Upper lobe of left lung (tissue), 6 donors: Measurements from ENCODE around the gene LRRK1. TPM values are rescaled to one million over a fixed set of nuclear protein-coding genes. Genes with fewer than 3 reads are reported as not detected.
A peak's percentile ranks its signal among the peaks of the same experiment; 100 is the strongest.

ENCODE experiments used
- ATAC-seq, 2 donors: fragments of 200-7000 bp; cut with Tn5 transposase; one replicate each; pipeline ENCODE4 v1.9.1; 2022; ENCODE audit warnings: mild to moderate bottlenecking in 2 of 2, moderate library complexity in 2 of 2; ENCODE audit not compliant: low FRiP score in 2 of 2
- DNase-seq, 2 donors: peaks; one replicate each; pipeline ENCODE4 v3.0.0-alpha.2; 2019 to 2020
- H3K27ac ChIP-seq, 4 donors: fragments of 200-600 bp; sonication (generic); one replicate each; pipeline ENCODE4 v1.5.1; 2016 to 2019
- H3K27me3 ChIP-seq, 4 donors: fragments of 200-600 bp; sonication (generic); one replicate each; pipeline ENCODE4 v1.5.1; 2017 to 2019
- H3K36me3 ChIP-seq, 4 donors: fragments of 200-600 bp; sonication (generic); one replicate each; pipeline ENCODE4 v1.5.1; 2016 to 2019
- H3K4me1 ChIP-seq, 4 donors: fragments of 200-600 bp; sonication (generic); one replicate each; pipeline ENCODE4 v1.5.1; 2018 to 2019
- H3K4me3 ChIP-seq, 4 donors: fragments of 200-600 bp; sonication (generic); one replicate each; pipeline ENCODE4 v1.5.1; 2017 to 2019; ENCODE audit warnings: mild to moderate bottlenecking in 2 of 4, moderate library complexity in 1 of 4
- H3K9me3 ChIP-seq, 4 donors: fragments of 200-600 bp; sonication (generic); one replicate each; pipeline ENCODE4 v1.5.1; 2018 to 2019
- CTCF ChIP-seq, 6 experiments: fragments of 450-650 bp in 4 of 6; fragments of 200-600 bp in 2 of 6; sonication (generic) in 2 of 6; IDR thresholded peaks; one replicate each; pipeline ENCODE4 v1.5.1; 2016 to 2019; ENCODE audit warnings: antibody characterized with exemption in 6 of 6
- EP300 ChIP-seq, 4 donors: sonication (generic); formaldehyde crosslinking; IDR thresholded peaks; one replicate each; pipeline ENCODE4 v1.5.1; 2017; ENCODE audit warnings: antibody characterized with exemption in 4 of 4, control low read depth in 2 of 4
- POLR2A ChIP-seq, 4 donors: fragments of 450-650 bp; IDR thresholded peaks; one replicate each; pipeline ENCODE4 v1.5.1; 2016 to 2017; ENCODE audit warnings: antibody characterized with exemption in 4 of 4, mild to moderate bottlenecking in 2 of 4
- POLR2AphosphoS5 ChIP-seq, 2 donors: sonication (generic); formaldehyde crosslinking; IDR thresholded peaks; one replicate each; pipeline ENCODE4 v1.5.1; 2017; ENCODE audit warnings: antibody characterized with exemption in 2 of 2
- WGBS, 2 donors: methylation state at CpG; one replicate each; pipeline ENCODE4 v1.1.5; 2017 to 2018; 5-methylcytosine and 5-hydroxymethylcytosine counted together
- total RNA-seq, 6 donors: library from RNA; depleted of rRNA in 4 of 6; stranded (reverse); fragments of >200 nt in 4 of 6; gene quantifications; one replicate each; pipeline versions ENCODE4 v1.1.0 to v1.2.1, GENCODE V29; 2016 to 2021
- donor health status: DM: no; HTN: no; CAD: no; lungs with moderate emphysema.
- donor health status: DM: no; HTN: yes; CAD: no; lungs with severe emphysema.

LRRK1 gene
- total RNA-seq, 6 donors from 2014 or later = 15.0 to 47.1 (median 31.2) TPM

- Histone ChIP-seq H3K4me3 (no peak overlapping the region), H3K9me3 (no peaks in the 10 kb centered on the region), H3K4me1 (peaks cover 25 to 36% (median 25%) of the 10 kb centered on the region in 4 donors), H3K27me3 (no peaks in the 10 kb centered on the region), H3K36me3 (peaks cover 0 to 4% (median 2%) of the 10 kb centered on the region in 4 donors), H3K27ac (no peak overlapping the region)
- ATAC-seq = no peak
- TF ChIP-seq CTCF (IDR thresholded peaks at IDR 0.05) = no peak
- no peak for TF ChIP-seq POLR2AphosphoS5 (IDR thresholded peaks at IDR 0.05)
- TF ChIP-seq EP300 (IDR thresholded peaks at IDR 0.05) = no peak
- TF ChIP-seq POLR2A (IDR thresholded peaks at IDR 0.05) = no peak
- DNase-seq = no peak
- WGBS, 2 donors = 81 to 92% methylated on average over 8 to 11 of the region's 11 CpGs
Observed at GRCh38 chr15:101022306-101022705, 103.1 kb downstream of the LRRK1 start.

- Histone ChIP-seq H3K36me3 (peaks cover 0 to 9% (median 2%) of the 10 kb centered on the region in 4 donors), H3K4me3 (no peak overlapping the region), H3K27ac (no peak overlapping the region), H3K4me1 (peaks cover 23 to 36% (median 26%) of the 10 kb centered on the region in 4 donors), H3K27me3 (no peaks in the 10 kb centered on the region), H3K9me3 (no peaks in the 10 kb centered on the region)
- 92 to 98% methylated on average over 3 of the region's 3 CpGs for WGBS, 2 donors
- DNase-seq (no peak), ATAC-seq (no peak)
- TF ChIP-seq POLR2AphosphoS5 (IDR thresholded peaks at IDR 0.05) = no peak
- no peak for TF ChIP-seq CTCF (IDR thresholded peaks at IDR 0.05)
- no peak for TF ChIP-seq EP300 (IDR thresholded peaks at IDR 0.05)
- TF ChIP-seq POLR2A (IDR thresholded peaks at IDR 0.05) = no peak
Observed at GRCh38 chr15:101022876-101023275, 103.7 kb downstream of the LRRK1 start.

- no peak for ATAC-seq
- no peaks in the 10 kb centered on the region for H3K9me3 ChIP-seq
- no peak for TF ChIP-seq CTCF (IDR thresholded peaks at IDR 0.05)
- TF ChIP-seq POLR2AphosphoS5 (IDR thresholded peaks at IDR 0.05) = no peak
- TF ChIP-seq EP300 (IDR thresholded peaks at IDR 0.05) = no peak
- TF ChIP-seq POLR2A (IDR thresholded peaks at IDR 0.05) = no peak
- H3K27me3 ChIP-seq = no peaks in the 10 kb centered on the region
- H3K27ac ChIP-seq = peak overlapping the region in 2 of 4 donors; percentile 8 to 9
- peaks cover 0 to 9% (median 4%) of the 10 kb centered on the region in 4 donors for H3K36me3 ChIP-seq
- no peak for DNase-seq
- no peak overlapping the region for H3K4me3 ChIP-seq
- WGBS, 2 donors = 61 to 64% methylated on average over 11 of the region's 11 CpGs
- H3K4me1 ChIP-seq = peaks cover 16 to 33% (median 21%) of the 10 kb centered on the region in 4 donors
Observed at GRCh38 chr15:101023501-101024072, 104.4 kb downstream of the LRRK1 start.

- Histone ChIP-seq H3K4me1 (peaks cover 15 to 32% (median 20%) of the 10 kb centered on the region in 4 donors), H3K9me3 (no peaks in the 10 kb centered on the region), H3K4me3 (no peak overlapping the region), H3K27me3 (no peaks in the 10 kb centered on the region), H3K36me3 (peaks cover 0 to 12% (median 4%) of the 10 kb centered on the region in 4 donors), H3K27ac (peak overlapping the region in 2 of 4 donors; percentile 56 to 70)
- TF ChIP-seq EP300 (IDR thresholded peaks at IDR 0.05) = no peak
- no peak for TF ChIP-seq POLR2A (IDR thresholded peaks at IDR 0.05)
- TF ChIP-seq CTCF (IDR thresholded peaks at IDR 0.05) = no peak
- peak; percentile 39 to 53 for TF ChIP-seq POLR2AphosphoS5 (IDR thresholded peaks at IDR 0.05)
- ATAC-seq (peak; percentile 54 to 89), DNase-seq (no peak)
- 71 to 72% methylated on average over 9 to 11 of the region's 11 CpGs for WGBS, 2 donors
Observed at GRCh38 chr15:101024073-101024695, 105.0 kb downstream of the LRRK1 start.
